ENCODE results near the gene INPP4B.
"Not testable (repeated sequence)": the region's sequence is repeated elsewhere in the genome, so short reads cannot be mapped to it uniquely, and the experiment has no call there.

Gene INPP4B

GRCh38 chr4:142683503-142683902, 162.6 kb downstream of the INPP4B start:
- peak; percentile 9 for DNase-seq (ENCODE audit: low read depth)

GRCh38 chr4:142671516-142671915, 174.6 kb downstream of the INPP4B start:
- Histone ChIP-seq H3K36me3 (ENCODE audit: control insufficient read depth, insufficient read depth, low read length, severe bottlenecking) (no peaks in the 10 kb centered on the region), H3K9ac (ENCODE audit: low read length) (no peak overlapping the region), H3K27me3 (replicated peaks; ENCODE audit: control insufficient read depth, insufficient read depth, low read length) (no peaks in the 10 kb centered on the region), H3K4me3 (ENCODE audit: low read length) (no peak overlapping the region), H3K4me1 (ENCODE audit: control insufficient read depth, insufficient read depth, low read length) (no peaks in the 10 kb centered on the region), H3K9me3 (ENCODE audit: control insufficient read depth, low read length) (peaks cover 18% of the 10 kb centered on the region)
- no peak for DNase-seq (ENCODE audit: low read depth)

More at GRCh38 chr4:142683503-142683902, 162.6 kb downstream of the INPP4B start:
- H3K4me1 ChIP-seq (ENCODE audit: control insufficient read depth, insufficient read depth, low read length) = no peaks in the 10 kb centered on the region
- no peaks in the 10 kb centered on the region for H3K27me3 ChIP-seq (replicated peaks; ENCODE audit: control insufficient read depth, insufficient read depth, low read length)
- no peak overlapping the region for H3K9ac ChIP-seq (ENCODE audit: low read length)
- no peaks in the 10 kb centered on the region for H3K36me3 ChIP-seq (ENCODE audit: control insufficient read depth, insufficient read depth, low read length, severe bottlenecking)
- no peaks in the 10 kb centered on the region for H3K9me3 ChIP-seq (ENCODE audit: control insufficient read depth, low read length)
- H3K4me3 ChIP-seq (ENCODE audit: low read length) = no peak overlapping the region

- H3K27me3 ChIP-seq (replicated peaks; ENCODE audit: control insufficient read depth, insufficient read depth, low read length) = no peaks in the 10 kb centered on the region
- H3K4me1 ChIP-seq (ENCODE audit: control insufficient read depth, insufficient read depth, low read length) = no peaks in the 10 kb centered on the region
- DNase-seq (ENCODE audit: low read depth) = peak; percentile 24
- no peaks in the 10 kb centered on the region for H3K36me3 ChIP-seq (ENCODE audit: control insufficient read depth, insufficient read depth, low read length, severe bottlenecking)
- H3K9me3 ChIP-seq (ENCODE audit: control insufficient read depth, low read length) = peaks cover 16% of the 10 kb centered on the region
- H3K9ac ChIP-seq (ENCODE audit: low read length) = no peak overlapping the region
- no peak overlapping the region for H3K4me3 ChIP-seq (ENCODE audit: low read length)
Observed at GRCh38 chr4:142663828-142664227, 182.3 kb downstream of the INPP4B start.

- Histone ChIP-seq H3K4me1 (ENCODE audit: control insufficient read depth, insufficient read depth, low read length) (no peaks in the 10 kb centered on the region), H3K36me3 (ENCODE audit: control insufficient read depth, insufficient read depth, low read length, severe bottlenecking) (no peaks in the 10 kb centered on the region), H3K27me3 (replicated peaks; ENCODE audit: control insufficient read depth, insufficient read depth, low read length) (no peaks in the 10 kb centered on the region), H3K9ac (ENCODE audit: low read length) (no peak overlapping the region), H3K9me3 (ENCODE audit: control insufficient read depth, low read length) (peaks cover 29% of the 10 kb centered on the region), H3K4me3 (ENCODE audit: low read length) (no peak overlapping the region)
- no peak for DNase-seq (ENCODE audit: low read depth)
Observed at GRCh38 chr4:142660728-142661127, 185.4 kb downstream of the INPP4B start.

- Histone ChIP-seq H3K9ac (ENCODE audit: low read length) (no peak overlapping the region), H3K36me3 (ENCODE audit: control insufficient read depth, insufficient read depth, low read length, severe bottlenecking) (no peaks in the 10 kb centered on the region), H3K27me3 (replicated peaks; ENCODE audit: control insufficient read depth, insufficient read depth, low read length) (no peaks in the 10 kb centered on the region), H3K4me3 (ENCODE audit: low read length) (peak overlapping the region; percentile 18), H3K9me3 (ENCODE audit: control insufficient read depth, low read length) (peaks cover 50% of the 10 kb centered on the region), H3K4me1 (ENCODE audit: control insufficient read depth, insufficient read depth, low read length) (no peaks in the 10 kb centered on the region)
- peak; percentile 15 for DNase-seq (ENCODE audit: low read depth)
Observed at GRCh38 chr4:142656178-142656577, 189.9 kb downstream of the INPP4B start.

- Histone ChIP-seq H3K4me1 (ENCODE audit: control insufficient read depth, insufficient read depth, low read length) (no peaks in the 10 kb centered on the region), H3K27me3 (replicated peaks; ENCODE audit: control insufficient read depth, insufficient read depth, low read length) (no peaks in the 10 kb centered on the region)
- DNase-seq (ENCODE audit: low read depth) = no peak
Observed at GRCh38 chr4:142648378-142648777, 197.7 kb downstream of the INPP4B start.

DNA sequence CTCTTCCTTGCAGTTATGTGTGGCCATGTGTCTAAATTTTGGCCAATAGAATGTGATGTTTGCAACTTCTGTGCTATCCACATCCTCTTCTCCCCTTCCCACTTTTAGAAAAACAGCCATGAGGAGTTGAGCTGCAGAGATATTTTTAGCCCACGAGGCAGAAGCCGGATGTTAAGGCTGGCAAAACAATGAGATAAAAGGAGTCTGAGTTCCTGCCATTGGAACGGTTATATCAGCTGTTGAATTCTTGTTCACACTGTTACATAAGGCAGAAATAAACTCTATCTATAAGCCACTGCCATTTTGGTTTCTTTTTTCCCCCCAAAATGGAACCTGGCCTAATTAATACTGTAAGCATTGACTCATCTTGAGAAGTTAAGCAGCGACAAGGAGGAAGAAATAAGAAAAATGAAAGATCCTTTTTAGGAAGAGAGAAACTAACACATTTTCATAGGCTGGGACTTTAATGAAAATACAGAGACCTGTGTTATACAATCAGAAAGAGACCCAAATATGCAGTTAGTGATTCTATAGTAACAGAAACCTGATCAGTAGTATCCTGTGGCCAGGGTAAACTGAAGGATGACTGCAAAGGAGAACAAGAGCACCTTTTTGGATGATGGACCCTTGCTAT, 200.5 kb downstream of the INPP4B start:
- Histone ChIP-seq H3K27me3 (replicated peaks; ENCODE audit: control insufficient read depth, insufficient read depth, low read length) (no peaks in the 10 kb centered on the region), H3K36me3 (ENCODE audit: control insufficient read depth, insufficient read depth, low read length, severe bottlenecking) (no peaks in the 10 kb centered on the region), H3K4me1 (ENCODE audit: control insufficient read depth, insufficient read depth, low read length) (no peaks in the 10 kb centered on the region), H3K4me3 (ENCODE audit: low read length) (no peak overlapping the region), H3K9ac (ENCODE audit: low read length) (no peak overlapping the region), H3K9me3 (ENCODE audit: control insufficient read depth, low read length) (no peaks in the 10 kb centered on the region)
- no peak for DNase-seq (ENCODE audit: low read depth)

More at GRCh38 chr4:142648378-142648777, 197.7 kb downstream of the INPP4B start:
- H3K4me3 ChIP-seq (ENCODE audit: low read length) = no peak overlapping the region
- H3K36me3 ChIP-seq (ENCODE audit: control insufficient read depth, insufficient read depth, low read length, severe bottlenecking) = no peaks in the 10 kb centered on the region
- no peak overlapping the region for H3K9ac ChIP-seq (ENCODE audit: low read length)
- peaks cover 4% of the 10 kb centered on the region for H3K9me3 ChIP-seq (ENCODE audit: control insufficient read depth, low read length)

GRCh38 chr4:142644628-142645027, 201.5 kb downstream of the INPP4B start:
- not testable (repeated sequence) for H3K36me3 ChIP-seq (ENCODE audit: control insufficient read depth, insufficient read depth, low read length, severe bottlenecking); H3K4me3 ChIP-seq (ENCODE audit: low read length); H3K4me1 ChIP-seq (ENCODE audit: control insufficient read depth, insufficient read depth, low read length); DNase-seq (ENCODE audit: low read depth); H3K9me3 ChIP-seq (ENCODE audit: control insufficient read depth, low read length); H3K27me3 ChIP-seq (replicated peaks; ENCODE audit: control insufficient read depth, insufficient read depth, low read length); H3K9ac ChIP-seq (ENCODE audit: low read length)

- Histone ChIP-seq H3K36me3 (ENCODE audit: control insufficient read depth, insufficient read depth, low read length, severe bottlenecking) (no peaks in the 10 kb centered on the region), H3K27me3 (replicated peaks; ENCODE audit: control insufficient read depth, insufficient read depth, low read length) (no peaks in the 10 kb centered on the region), H3K9ac (ENCODE audit: low read length) (no peak overlapping the region), H3K4me3 (ENCODE audit: low read length) (no peak overlapping the region), H3K4me1 (ENCODE audit: control insufficient read depth, insufficient read depth, low read length) (no peaks in the 10 kb centered on the region), H3K9me3 (ENCODE audit: control insufficient read depth, low read length) (no peaks in the 10 kb centered on the region)
- no peak for DNase-seq (ENCODE audit: low read depth)
Observed at GRCh38 chr4:142637614-142638013, 208.5 kb downstream of the INPP4B start.

GRCh38 chr4:142631836-142632235, 214.3 kb downstream of the INPP4B start:
- DNase-seq (ENCODE audit: low read depth) = no peak
- H3K4me1 ChIP-seq (ENCODE audit: control insufficient read depth, insufficient read depth, low read length) = no peaks in the 10 kb centered on the region
- H3K27me3 ChIP-seq (replicated peaks; ENCODE audit: control insufficient read depth, insufficient read depth, low read length) = no peaks in the 10 kb centered on the region
- H3K4me3 ChIP-seq (ENCODE audit: low read length) = no peak overlapping the region
- no peaks in the 10 kb centered on the region for H3K9me3 ChIP-seq (ENCODE audit: control insufficient read depth, low read length)
- no peaks in the 10 kb centered on the region for H3K36me3 ChIP-seq (ENCODE audit: control insufficient read depth, insufficient read depth, low read length, severe bottlenecking)
- no peak overlapping the region for H3K9ac ChIP-seq (ENCODE audit: low read length)

DNA sequence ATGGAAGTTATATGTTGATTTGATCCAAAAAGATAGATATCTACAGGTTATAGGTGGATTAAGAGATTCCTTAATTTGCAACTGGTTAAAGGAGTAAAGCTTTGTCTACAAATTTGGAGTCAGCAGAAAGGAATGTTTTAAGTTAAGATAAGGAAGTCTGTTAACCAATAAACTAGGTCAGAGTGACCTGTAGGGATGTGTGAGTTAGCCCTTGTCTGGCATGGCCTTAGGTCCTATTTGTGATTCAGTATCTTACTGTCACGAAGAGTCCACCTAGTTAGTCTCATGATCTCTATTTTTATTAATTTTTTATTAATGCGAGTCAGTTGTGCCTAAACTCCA, 230.8 kb downstream of the INPP4B start:
- Histone ChIP-seq H3K9ac (ENCODE audit: low read length) (no peak overlapping the region), H3K27me3 (replicated peaks; ENCODE audit: control insufficient read depth, insufficient read depth, low read length) (no peaks in the 10 kb centered on the region), H3K9me3 (ENCODE audit: control insufficient read depth, low read length) (peaks cover 5% of the 10 kb centered on the region), H3K36me3 (ENCODE audit: control insufficient read depth, insufficient read depth, low read length, severe bottlenecking) (no peaks in the 10 kb centered on the region), H3K4me3 (ENCODE audit: low read length) (peak overlapping the region; percentile 5), H3K4me1 (ENCODE audit: control insufficient read depth, insufficient read depth, low read length) (no peaks in the 10 kb centered on the region)
- peak; percentile 27 for DNase-seq (ENCODE audit: low read depth)

Measured in adipocyte (in vitro differentiated cells).